CD4-positive, CD25-positive, alpha-beta regulatory T cell (primary cell): ENCODE measurements around the gene ATR. TPM values are rescaled to one million over a fixed set of nuclear protein-coding genes. Genes with fewer than 3 reads are reported as not detected.

Source experiments
- ATAC-seq, 2 donors: fragments of 150-1000 bp; cut with Tn5 transposase; one replicate each; pipeline ENCODE4 v1.10.0; 2021; ENCODE audit warnings: low read depth in 2 of 2, moderate number of reproducible peaks in 2 of 2, moderate library complexity in 1 of 2
- DNase-seq, 3 donors: peaks; one replicate each; pipeline versions ENCODE4 v3.0.0 to v3.0.0-alpha.2; 2012 to 2022; ENCODE audit warnings: mixed read lengths in 1 of 3
- H3K27ac ChIP-seq: one replicate; pipeline ENCODE4 v1.7.0; 2013; ENCODE audit warnings: mild to moderate bottlenecking, low read length; ENCODE audit not compliant: insufficient read depth, poor library complexity, severe bottlenecking
- H3K27me3 ChIP-seq: one replicate; pipeline ENCODE4 v1.7.0; 2013; ENCODE audit warnings: low read length; ENCODE audit not compliant: control insufficient read depth, insufficient read depth
- H3K36me3 ChIP-seq: one replicate; pipeline ENCODE4 v1.7.0; 2013; ENCODE audit warnings: mild to moderate bottlenecking, low read length, moderate library complexity; ENCODE audit not compliant: control insufficient read depth, insufficient read depth
- H3K4me1 ChIP-seq: 2 replicates; pipeline ENCODE4 v1.7.0; 2013; ENCODE audit warnings: mild to moderate bottlenecking, low read length; ENCODE audit not compliant: insufficient read depth, control insufficient read depth, poor library complexity, severe bottlenecking
- H3K4me3 ChIP-seq: one replicate; pipeline ENCODE4 v1.7.0; 2013; ENCODE audit warnings: low read depth, mild to moderate bottlenecking, low read length, moderate library complexity
- H3K9me3 ChIP-seq, 2 experiments: 1 replicate in 1 of 2; 2 replicates in 1 of 2; pipeline ENCODE4 v1.7.0; 2013; ENCODE audit warnings: low read length in 2 of 2, mild to moderate bottlenecking in 1 of 2, moderate library complexity in 1 of 2; ENCODE audit not compliant: control insufficient read depth in 2 of 2
- H3K27ac Mint-ChIP-seq, 3 donors: one replicate each; pipeline ENCODE4 v1.8.0; 2020 to 2022; ENCODE audit warnings: mild to moderate bottlenecking in 3 of 3, mixed read lengths in 3 of 3, moderate library complexity in 2 of 3
- H3K27me3 Mint-ChIP-seq: one replicate; pipeline ENCODE4 v1.8.0; 2022; ENCODE audit warnings: mild to moderate bottlenecking, mixed read lengths
- H3K36me3 Mint-ChIP-seq: one replicate; pipeline ENCODE4 v1.8.0; 2020; ENCODE audit warnings: mixed read lengths
- H3K4me1 Mint-ChIP-seq, 4 donors: one replicate each; pipeline ENCODE4 v1.8.0; 2020 to 2022; ENCODE audit warnings: mixed read lengths in 4 of 4, mild to moderate bottlenecking in 1 of 4
- H3K4me3 Mint-ChIP-seq, 4 donors: one replicate each; pipeline ENCODE4 v1.8.0; 2020 to 2022; ENCODE audit warnings: mild to moderate bottlenecking in 4 of 4, mixed read lengths in 4 of 4, moderate library complexity in 3 of 4
- H3K9me3 Mint-ChIP-seq, 7 donors: one replicate each; pipeline ENCODE4 v1.8.0; 2020 to 2022; ENCODE audit warnings: mixed read lengths in 7 of 7, mild to moderate bottlenecking in 3 of 7, moderate library complexity in 2 of 7
- polyA plus RNA-seq, 4 donors: library from polyadenylated mRNA; unstranded; fragments of 300-500 nt; fragmentation: Illumina TruSeq; gene quantifications; one replicate each; pipeline ENCODE4 v1.2.3, GENCODE V29; 2021
- total RNA-seq: library from RNA; stranded (reverse); gene quantifications from one replicate; pipeline ENCODE4 v1.2.3, GENCODE V29; 2022

Gene ATR
- total and polyA plus RNA-seq, 5 donors from 2014 or later, result 9.7 to 38.3 (median 13.6) TPM

- H3K36me3 ChIP-seq, result peaks cover 35% of the 10 kb centered on the region
- peaks cover 33% of the 10 kb centered on the region for H3K36me3 Mint-ChIP-seq
Measured at GRCh38 chr3:142509079-142509478, 69.5 kb downstream of the ATR start.

DNA sequence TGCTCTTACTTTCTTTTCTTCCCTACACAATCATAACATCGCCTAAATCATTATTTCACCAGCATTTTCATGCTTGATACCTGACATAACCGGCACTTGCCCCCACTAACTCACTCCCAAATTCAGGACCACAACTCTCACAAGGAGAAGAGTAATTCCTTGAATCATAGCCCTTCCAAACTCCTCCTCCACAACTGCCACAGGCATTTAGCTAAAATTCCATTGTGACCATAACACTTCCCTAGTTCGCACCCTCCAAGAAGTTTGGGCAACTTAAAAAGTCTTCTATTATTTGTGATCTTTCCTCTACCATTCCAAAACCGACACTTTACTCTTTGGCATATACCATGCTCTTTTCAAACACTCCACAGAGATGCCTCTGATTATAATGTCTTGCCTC is 71.3 kb downstream of the ATR start:
- ATAC-seq (no peak), DNase-seq (no peak)
- H3K4me1 Mint-ChIP-seq, result peaks cover 5 to 16% (median 8%) of the 10 kb centered on the region in 4 donors
- Histone ChIP-seq H3K4me3 (no peak overlapping the region), H3K4me1 (peaks cover 4% of the 10 kb centered on the region), H3K27ac (no peak overlapping the region), H3K36me3 (peaks cover 32% of the 10 kb centered on the region), H3K27me3 (no peaks in the 10 kb centered on the region), H3K9me3 (no peaks in the 10 kb centered on the region)
- peaks cover 37% of the 10 kb centered on the region for H3K36me3 Mint-ChIP-seq
- H3K27ac Mint-ChIP-seq, result no peak overlapping the region
- H3K4me3 Mint-ChIP-seq, result no peak overlapping the region
- H3K9me3 Mint-ChIP-seq, result peaks cover 0 to 3% (median 0%) of the 10 kb centered on the region in 7 donors
- no peaks in the 10 kb centered on the region for H3K27me3 Mint-ChIP-seq

More at GRCh38 chr3:142509079-142509478, 69.5 kb downstream of the ATR start:
- Mint-ChIP-seq H3K27ac (peak overlapping the region; percentile 29 to 85 (median 80)), H3K27me3 (no peaks in the 10 kb centered on the region), H3K4me3 (peak overlapping the region; percentile 77 to 94 (median 82)), H3K4me1 (peaks cover 5 to 16% (median 8%) of the 10 kb centered on the region in 4 donors), H3K9me3 (peaks cover 0 to 3% (median 0%) of the 10 kb centered on the region in 7 donors)
- DNase-seq, result peak in 1 of 3 donors; percentile 31
- Histone ChIP-seq H3K27me3 (no peaks in the 10 kb centered on the region), H3K4me1 (peaks cover 4% of the 10 kb centered on the region), H3K4me3 (peak overlapping the region; percentile 64), H3K9me3 (no peaks in the 10 kb centered on the region), H3K27ac (no peak overlapping the region)
- no peak for ATAC-seq

- no peaks in the 10 kb centered on the region for H3K4me1 ChIP-seq
- H3K27me3 Mint-ChIP-seq, result no peaks in the 10 kb centered on the region
- no peak for DNase-seq
- ATAC-seq, result no peak
- peak overlapping the region in 2 of 3 donors; percentile 12 to 36 for H3K27ac Mint-ChIP-seq
- H3K27ac ChIP-seq, result no peak overlapping the region
- peaks cover 50% of the 10 kb centered on the region for H3K36me3 Mint-ChIP-seq
- no peaks in the 10 kb centered on the region for H3K9me3 ChIP-seq
- no peak overlapping the region for H3K4me3 Mint-ChIP-seq
- no peaks in the 10 kb centered on the region for H3K27me3 ChIP-seq
- H3K36me3 ChIP-seq, result peaks cover 39% of the 10 kb centered on the region
- no peak overlapping the region for H3K4me3 ChIP-seq
- peaks cover 0 to 21% (median 4%) of the 10 kb centered on the region in 4 donors for H3K4me1 Mint-ChIP-seq
- H3K9me3 Mint-ChIP-seq, result peaks cover 0 to 3% (median 0%) of the 10 kb centered on the region in 7 donors
Measured at GRCh38 chr3:142502187-142502985, 76.1 kb downstream of the ATR start.

GRCh38 chr3:142501004-142501926 is 77.3 kb downstream of the ATR start:
- H3K4me1 ChIP-seq, result no peaks in the 10 kb centered on the region
- Mint-ChIP-seq H3K27me3 (no peaks in the 10 kb centered on the region), H3K4me3 (no peak overlapping the region), H3K9me3 (peaks cover 0 to 1% (median 0%) of the 10 kb centered on the region in 7 donors), H3K4me1 (peaks cover 0 to 21% (median 3%) of the 10 kb centered on the region in 4 donors), H3K27ac (peak overlapping the region in 1 of 3 donors; percentile 36), H3K36me3 (peaks cover 52% of the 10 kb centered on the region)
- H3K9me3 ChIP-seq, result no peaks in the 10 kb centered on the region
- DNase-seq, result no peak
- H3K27me3 ChIP-seq, result no peaks in the 10 kb centered on the region
- no peak overlapping the region for H3K27ac ChIP-seq
- no peak for ATAC-seq
- no peak overlapping the region for H3K4me3 ChIP-seq
- peaks cover 46% of the 10 kb centered on the region for H3K36me3 ChIP-seq

- H3K27me3 Mint-ChIP-seq, result no peaks in the 10 kb centered on the region
- H3K36me3 Mint-ChIP-seq, result peaks cover 51% of the 10 kb centered on the region
- DNase-seq, result no peak
- Histone ChIP-seq H3K27ac (no peak overlapping the region), H3K36me3 (peaks cover 44% of the 10 kb centered on the region), H3K9me3 (no peaks in the 10 kb centered on the region), H3K4me1 (no peaks in the 10 kb centered on the region), H3K27me3 (no peaks in the 10 kb centered on the region), H3K4me3 (no peak overlapping the region)
- peaks cover 0 to 15% (median 0%) of the 10 kb centered on the region in 4 donors for H3K4me1 Mint-ChIP-seq
- H3K4me3 Mint-ChIP-seq, result no peak overlapping the region
- no peak for ATAC-seq
- peaks cover 0 to 1% (median 0%) of the 10 kb centered on the region in 7 donors for H3K9me3 Mint-ChIP-seq
- no peak overlapping the region for H3K27ac Mint-ChIP-seq
Measured at GRCh38 chr3:142500211-142500610, 78.3 kb downstream of the ATR start.

DNA sequence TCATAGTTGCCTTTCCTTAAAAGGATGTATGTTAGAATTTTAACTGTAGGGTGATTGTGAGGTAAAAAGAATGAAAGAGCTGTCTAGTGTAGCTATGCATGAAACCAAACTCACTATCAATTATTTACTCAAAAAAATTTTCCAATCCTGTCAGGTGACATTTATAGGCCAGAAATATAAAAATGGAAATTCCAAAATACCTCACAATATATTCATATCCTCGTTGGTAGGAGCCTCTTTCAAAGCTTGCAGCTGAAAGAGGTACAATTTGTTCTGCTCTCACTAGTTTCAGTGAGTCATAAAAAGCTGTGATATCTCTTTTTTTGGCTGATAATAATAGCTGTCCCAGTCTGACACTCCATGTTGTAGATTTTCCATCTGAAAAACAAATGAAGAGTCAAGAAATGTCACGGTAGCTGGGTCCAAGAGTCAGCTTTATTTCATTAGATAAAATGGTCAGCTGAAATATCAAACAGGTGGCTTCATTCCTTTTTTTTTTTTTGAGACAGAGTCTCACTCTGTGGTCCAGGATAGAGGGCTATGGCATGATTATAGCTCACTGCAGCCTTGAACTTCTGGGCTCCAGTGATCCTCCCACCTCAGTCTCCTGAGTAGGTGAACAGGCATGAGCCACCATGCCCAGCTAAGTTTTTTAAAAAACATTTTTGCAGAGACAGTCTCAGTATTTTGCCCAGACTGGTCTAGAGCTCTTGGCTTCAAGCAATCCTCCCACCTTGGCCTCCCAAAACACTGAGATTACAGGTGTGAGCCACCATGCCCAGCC is 79.9 kb downstream of the ATR start:
- no peaks in the 10 kb centered on the region for H3K9me3 ChIP-seq
- peaks cover 61% of the 10 kb centered on the region for H3K36me3 Mint-ChIP-seq
- peaks cover 0 to 15% (median 0%) of the 10 kb centered on the region in 4 donors for H3K4me1 Mint-ChIP-seq
- no peaks in the 10 kb centered on the region for H3K4me1 ChIP-seq
- DNase-seq (no peak), ATAC-seq (no peak)
- H3K4me3 ChIP-seq, result no peak overlapping the region
- H3K4me3 Mint-ChIP-seq, result no peak overlapping the region
- no peak overlapping the region for H3K27ac ChIP-seq
- H3K27ac Mint-ChIP-seq, result peak overlapping the region in 1 of 3 donors; percentile 26
- H3K36me3 ChIP-seq, result peaks cover 45% of the 10 kb centered on the region
- H3K27me3 Mint-ChIP-seq, result no peaks in the 10 kb centered on the region
- peaks cover 0 to 1% (median 0%) of the 10 kb centered on the region in 7 donors for H3K9me3 Mint-ChIP-seq
- H3K27me3 ChIP-seq, result no peaks in the 10 kb centered on the region

- Mint-ChIP-seq H3K4me1 (peaks cover 0 to 15% (median 0%) of the 10 kb centered on the region in 4 donors), H3K36me3 (peaks cover 59% of the 10 kb centered on the region), H3K9me3 (peaks cover 0 to 1% (median 0%) of the 10 kb centered on the region in 7 donors), H3K27ac (no peak overlapping the region), H3K4me3 (peak overlapping the region in 1 of 4 donors; percentile 5), H3K27me3 (no peaks in the 10 kb centered on the region)
- H3K36me3 ChIP-seq, result peaks cover 49% of the 10 kb centered on the region
- H3K4me1 ChIP-seq, result no peaks in the 10 kb centered on the region
- no peak for ATAC-seq
- no peak for DNase-seq
- H3K27me3 ChIP-seq, result no peaks in the 10 kb centered on the region
- H3K4me3 ChIP-seq, result no peak overlapping the region
- no peaks in the 10 kb centered on the region for H3K9me3 ChIP-seq
- H3K27ac ChIP-seq, result no peak overlapping the region
Measured at GRCh38 chr3:142497729-142498128, 80.8 kb downstream of the ATR start.
